NCI-H187 (cell line): ENCODE measurements around the gene PRSS38.

Source experiments
- DNase-seq, 2 experiments: peaks; one replicate each; lab custom pipeline; 2025; lab: John Stamatoyannopoulos, UW

PRSS38 gene

DNA sequence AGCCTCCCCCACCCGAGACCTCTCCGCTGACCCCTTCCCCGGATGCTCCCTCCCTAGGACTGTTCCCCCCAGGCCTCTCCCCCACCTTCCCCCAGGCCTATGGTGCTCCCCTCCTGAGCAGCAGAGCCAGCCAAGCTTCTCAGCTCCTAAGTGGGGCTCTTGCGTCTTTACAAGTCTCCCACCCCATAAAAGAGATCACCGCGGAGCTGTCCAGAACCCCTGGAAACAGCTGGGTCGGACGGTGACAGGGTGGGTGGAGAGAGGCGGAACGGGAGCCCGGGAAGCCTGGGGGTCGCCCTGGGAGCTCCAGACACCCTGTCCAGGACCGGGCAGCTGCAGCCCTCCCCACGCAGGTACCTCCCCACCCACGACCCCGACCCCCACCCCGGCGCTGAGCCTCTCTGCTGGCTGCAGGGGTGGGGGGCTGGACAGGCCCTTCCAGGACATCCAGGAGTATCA is 71.1 kb downstream of the PRSS38 start:
- DNase-seq: no peak

DNA sequence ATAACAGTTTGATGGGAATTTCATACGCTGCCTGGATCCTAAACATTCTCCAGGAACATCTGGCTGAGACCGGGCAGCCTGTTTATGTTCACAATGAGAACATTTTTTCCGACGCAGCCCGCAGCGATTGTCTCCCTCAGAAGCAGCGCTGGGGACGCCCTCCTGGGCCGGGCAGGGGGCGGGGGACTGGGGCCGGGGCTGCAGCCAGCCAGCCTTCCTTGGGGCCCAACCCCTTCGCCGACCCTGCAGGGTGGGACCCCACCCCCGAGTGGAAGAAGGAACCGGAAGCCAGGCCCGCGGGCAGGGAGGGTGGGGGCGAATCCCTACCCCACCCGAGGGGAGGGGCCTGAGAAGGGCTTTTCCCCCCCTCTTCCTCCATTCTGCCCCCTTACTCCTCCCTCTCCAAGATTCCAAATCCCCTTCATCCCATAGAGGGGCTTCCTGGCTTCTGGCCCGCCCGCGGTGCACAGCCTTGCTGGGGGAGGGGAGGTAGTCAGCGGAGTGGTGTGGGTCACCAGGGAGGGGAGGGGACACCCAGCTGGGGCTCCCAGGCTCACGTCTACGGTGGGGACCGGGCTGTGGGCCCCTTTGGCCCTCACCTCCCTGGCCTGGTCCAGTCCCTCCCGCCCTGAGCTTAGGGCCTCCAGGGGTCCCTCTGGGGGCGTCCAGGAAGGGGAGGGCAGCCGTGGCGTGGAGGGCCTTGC is 71.7 kb downstream of the PRSS38 start:
- DNase-seq: no peak

GRCh38 chr1:227887697-227888403 is 72.4 kb downstream of the PRSS38 start:
- no peak for DNase-seq

GRCh38 chr1:227888404-227889046 is 73.0 kb downstream of the PRSS38 start:
- DNase-seq: no peak

GRCh38 chr1:227889047-227889862 is 73.8 kb downstream of the PRSS38 start:
- no peak for DNase-seq

DNA sequence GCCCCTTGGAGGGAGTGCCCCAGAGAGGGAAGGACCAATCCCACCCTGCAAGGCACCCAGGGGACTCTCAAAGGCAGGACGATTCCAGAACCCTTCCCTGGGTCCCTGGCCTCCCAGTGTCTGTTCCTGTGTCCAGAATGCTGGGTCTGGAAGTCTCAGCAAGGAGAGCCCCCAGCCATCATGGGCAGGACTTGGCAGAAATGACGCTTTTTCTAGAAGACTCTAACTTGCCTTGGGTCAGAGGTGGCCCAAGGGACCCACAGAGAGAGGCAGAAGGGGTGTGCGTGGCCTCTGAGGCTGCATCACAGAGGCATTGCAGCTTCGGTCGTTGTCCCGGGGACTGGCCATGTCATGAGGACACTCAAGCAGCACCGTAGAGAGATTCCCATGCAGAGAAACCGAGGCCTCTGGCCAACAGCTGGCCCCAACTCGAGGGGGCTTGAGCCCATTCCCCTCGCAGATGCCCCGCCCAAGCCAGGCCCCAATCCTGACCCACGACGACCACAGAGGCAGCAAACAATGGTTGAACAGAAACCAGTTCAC is 74.5 kb downstream of the PRSS38 start:
- DNase-seq: no peak

DNA sequence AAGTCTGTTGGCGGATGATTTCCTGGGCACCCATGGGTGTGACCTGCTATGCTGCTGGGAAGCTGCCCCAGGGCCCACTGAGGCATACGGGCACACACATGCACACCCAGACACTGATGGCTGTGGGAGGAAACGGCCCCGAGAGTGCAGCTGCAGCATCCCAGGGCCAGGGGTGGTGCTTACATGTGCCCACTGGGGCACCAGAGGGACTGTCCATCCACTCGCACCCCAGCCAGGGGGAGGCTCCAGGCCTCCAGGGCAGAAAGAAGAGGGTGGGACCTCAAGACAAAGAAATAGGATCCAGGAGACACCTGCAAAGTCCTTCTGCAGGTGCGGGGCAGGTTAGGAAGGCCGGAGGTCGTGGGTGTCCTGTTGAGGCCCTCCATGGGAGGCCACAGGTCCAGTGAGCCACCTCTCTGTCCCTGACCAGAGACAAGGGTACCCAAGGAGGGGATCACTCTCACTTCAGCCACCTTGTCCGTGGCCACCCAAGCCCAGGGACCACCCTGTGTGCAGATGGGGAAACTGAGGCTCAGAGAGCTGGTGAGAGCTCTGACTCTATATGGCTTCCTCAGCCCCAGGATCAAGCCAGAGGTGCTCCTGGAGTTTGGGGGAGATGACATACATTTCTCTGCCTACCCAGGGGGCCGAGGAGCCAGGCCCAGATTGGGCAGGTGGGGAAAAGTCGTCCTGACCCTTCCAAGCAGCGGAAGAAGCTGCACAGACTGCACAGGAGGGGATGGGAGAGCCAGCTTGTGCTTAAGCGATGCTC is 75.2 kb downstream of the PRSS38 start:
- DNase-seq: no peak

GRCh38 chr1:227891223-227891954 is 75.9 kb downstream of the PRSS38 start:
- no peak for DNase-seq

- DNase-seq: no peak
These were observed 76.5 kb downstream of the PRSS38 start for GRCh38 chr1:227891955-227892488.

GRCh38 chr1:227892489-227893299 is 77.2 kb downstream of the PRSS38 start:
- DNase-seq: no peak

- no peak for DNase-seq
These were observed 77.9 kb downstream of the PRSS38 start for GRCh38 chr1:227893300-227893948.

DNA sequence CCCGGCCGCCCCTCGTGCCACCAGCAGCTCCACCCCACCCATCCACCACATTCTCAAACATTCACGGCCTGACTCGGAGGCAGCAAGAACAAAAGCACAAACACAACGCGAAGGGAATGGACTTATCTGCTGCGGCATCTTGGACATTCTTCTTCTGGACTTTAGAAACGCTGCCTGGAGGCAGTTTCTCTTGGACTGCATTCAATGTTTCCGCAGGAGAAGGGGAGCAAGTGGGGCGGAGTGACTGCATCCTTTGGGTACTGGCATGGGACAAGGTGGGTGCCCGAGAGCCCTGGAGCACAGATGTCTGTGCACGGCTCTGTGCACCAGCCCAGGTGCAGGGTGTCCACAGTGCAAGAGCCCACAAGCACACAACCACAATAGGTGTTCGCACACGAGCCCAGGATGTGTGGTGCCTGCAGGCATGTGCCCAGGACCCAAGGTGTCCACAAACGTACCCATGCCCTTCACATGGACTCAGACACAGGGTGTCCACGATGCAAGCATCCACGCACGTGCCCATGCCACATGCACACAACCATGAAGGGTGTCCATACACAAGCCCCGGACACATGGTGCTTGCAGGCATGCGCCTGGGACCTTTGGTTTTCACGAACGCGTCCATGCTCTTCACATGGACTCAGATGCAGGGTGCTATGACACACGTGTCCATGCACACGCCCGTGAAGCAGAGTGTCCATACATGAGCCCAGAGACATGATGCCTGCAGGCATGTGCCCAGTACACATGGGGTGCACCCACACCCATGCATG is 78.7 kb downstream of the PRSS38 start:
- no peak for DNase-seq

- DNase-seq: no peak
These were observed 79.5 kb downstream of the PRSS38 start for GRCh38 chr1:227894831-227895451.
